GM06990 (cell line): ENCODE results near the gene PRKN.

Source experiments
- DNase-seq: peaks from one replicate; pipeline ENCODE4 v3.0.0-alpha.2; 2011; ENCODE audit not compliant: insufficient read length; ENCODE audit errors: extremely low read depth
- H3K27me3 ChIP-seq: replicated peaks from 2 replicates; pipeline ENCODE4 v1.6.0; 2011; ENCODE audit warnings: low read length; ENCODE audit not compliant: control insufficient read depth, insufficient read depth
- H3K36me3 ChIP-seq: 2 replicates; pipeline ENCODE4 v1.5.1; 2011; ENCODE audit warnings: low read length; ENCODE audit not compliant: control insufficient read depth, insufficient read depth
- H3K4me3 ChIP-seq: replicated peaks from 2 replicates; pipeline ENCODE4 v1.5.1; 2011; ENCODE audit warnings: low read depth, mild to moderate bottlenecking, control low read depth, low read length
- CTCF ChIP-seq: IDR thresholded peaks from 2 replicates; pipeline ENCODE4 v1.5.1; 2011; ENCODE audit warnings: low read length, control low read depth, mild to moderate bottlenecking, inconsistent platforms; ENCODE audit not compliant: insufficient read depth, poor library complexity, severe bottlenecking

PRKN gene

GRCh38 chr6:161985876-161986423 lies 741.6 kb downstream of the PRKN start:
- Histone ChIP-seq H3K4me3 (no peak overlapping the region), H3K36me3 (no peaks in the 10 kb centered on the region), H3K27me3 (no peaks in the 10 kb centered on the region)
- no peak for TF ChIP-seq CTCF
- no peak for DNase-seq

DNA sequence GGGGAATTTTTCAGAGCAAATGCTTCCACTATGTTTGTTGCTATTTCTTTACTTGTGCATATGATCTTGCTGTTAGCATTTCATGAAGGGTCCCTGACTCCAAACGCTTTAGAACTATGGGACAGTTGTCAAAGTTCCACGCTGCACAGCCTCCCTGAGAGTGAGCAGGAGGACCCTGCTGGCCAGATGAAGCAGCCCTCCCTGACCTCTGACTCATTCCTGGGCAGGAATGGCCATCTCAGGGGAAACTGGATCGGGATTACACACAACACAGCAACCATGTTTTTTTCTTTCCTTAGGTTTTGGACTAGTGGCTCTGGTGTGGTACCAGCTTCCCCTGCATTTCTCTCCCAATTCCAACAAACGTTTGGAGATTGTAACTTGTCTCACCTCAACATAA lies 742.9 kb downstream of the PRKN start:
- no peak for DNase-seq

GRCh38 chr6:161976553-161976952 lies 751.0 kb downstream of the PRKN start:
- TF ChIP-seq CTCF = no peak
- H3K36me3 ChIP-seq = no peaks in the 10 kb centered on the region
- no peak overlapping the region for H3K4me3 ChIP-seq
- DNase-seq = no peak
- H3K27me3 ChIP-seq = no peaks in the 10 kb centered on the region

More for the DNA sequence above, 742.9 kb downstream of the PRKN start:
- no peaks in the 10 kb centered on the region for H3K36me3 ChIP-seq
- no peak overlapping the region for H3K4me3 ChIP-seq
- TF ChIP-seq CTCF = no peak
- no peaks in the 10 kb centered on the region for H3K27me3 ChIP-seq

DNA sequence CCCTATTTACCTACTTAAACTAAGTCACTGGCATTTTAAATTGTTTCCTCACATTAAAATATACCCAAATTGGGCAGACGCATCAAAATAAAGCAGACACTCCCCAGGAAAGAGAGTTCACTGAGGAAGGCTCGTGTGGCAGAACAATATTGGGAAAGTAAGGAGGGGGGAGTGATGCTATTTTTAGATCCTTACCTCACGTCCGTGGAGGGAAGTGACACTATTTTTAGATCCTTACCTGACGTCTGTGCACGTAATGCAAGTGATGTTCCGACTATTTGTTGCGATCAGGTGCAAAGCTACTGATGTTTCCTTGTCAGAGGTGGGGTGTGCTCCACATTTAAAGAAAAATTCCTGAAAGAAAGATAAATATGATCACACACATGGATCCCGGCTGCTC lies 754.5 kb downstream of the PRKN start:
- H3K36me3 ChIP-seq = no peaks in the 10 kb centered on the region
- no peaks in the 10 kb centered on the region for H3K27me3 ChIP-seq
- H3K4me3 ChIP-seq = no peak overlapping the region
- no peak for TF ChIP-seq CTCF
- DNase-seq = no peak

DNA sequence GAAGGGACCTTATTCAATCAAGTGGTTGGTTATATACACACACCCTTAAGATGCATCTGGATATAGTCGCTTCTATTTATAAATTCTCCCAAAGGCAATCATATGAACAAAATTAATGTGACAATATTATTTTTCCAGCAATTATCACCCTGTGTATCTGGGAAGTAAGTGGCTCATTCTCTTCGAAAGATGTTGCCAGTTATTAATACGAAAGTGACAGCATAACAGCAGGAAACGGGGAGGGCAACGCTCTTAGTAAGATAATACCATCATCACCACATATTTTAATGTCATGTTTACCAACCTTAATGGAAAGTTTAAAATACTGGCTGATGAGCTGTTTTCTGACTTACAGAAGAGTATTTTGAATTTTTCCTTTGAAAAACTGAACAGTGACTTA lies 756.5 kb downstream of the PRKN start:
- TF ChIP-seq CTCF = no peak
- no peak for DNase-seq
- Histone ChIP-seq H3K4me3 (no peak overlapping the region), H3K27me3 (no peaks in the 10 kb centered on the region), H3K36me3 (no peaks in the 10 kb centered on the region)

DNA sequence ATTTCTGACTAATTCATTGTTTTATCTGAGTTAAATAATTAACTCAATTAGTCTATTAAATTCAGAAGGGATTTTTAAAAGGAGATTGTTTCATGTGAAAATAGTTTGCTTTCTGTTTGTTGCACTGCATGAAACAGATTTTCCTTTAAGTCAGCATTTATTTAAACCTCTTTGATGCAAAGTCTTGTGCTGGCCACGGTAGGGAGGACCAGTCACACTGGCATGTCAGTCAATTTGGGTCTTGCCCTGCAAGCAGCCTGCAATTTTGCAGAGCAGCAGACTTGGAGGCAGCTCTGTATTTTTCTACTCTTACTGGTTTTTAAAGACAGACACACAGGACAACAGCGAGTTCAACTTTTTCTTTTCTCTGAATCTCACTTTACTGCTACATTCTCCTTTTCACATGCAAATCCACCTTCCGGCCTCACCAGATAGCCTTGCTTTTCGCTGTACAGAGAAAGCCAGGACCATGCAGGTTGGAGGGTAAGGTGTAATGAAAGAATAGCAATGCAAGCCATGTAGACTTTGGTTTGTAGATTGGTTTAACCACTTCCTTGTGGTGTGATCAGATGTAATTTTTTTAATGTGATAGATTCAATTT lies 763.8 kb downstream of the PRKN start:
- no peak overlapping the region for H3K4me3 ChIP-seq
- no peak for TF ChIP-seq CTCF

More for the DNA sequence above, 763.8 kb downstream of the PRKN start:
- H3K27me3 ChIP-seq = no peaks in the 10 kb centered on the region
- DNase-seq = no peak
- H3K36me3 ChIP-seq = no peaks in the 10 kb centered on the region
